CD14-positive monocyte (primary cell): ENCODE measurements around the gene ACSF2. TPM values are rescaled to one million over a fixed set of nuclear protein-coding genes. Genes with fewer than 3 reads are reported as not detected.

ENCODE experiments used
- DNase-seq, 3 donors: peaks; one replicate each; pipeline ENCODE4 v3.0.0-alpha.2; 2011 to 2022
- H2AFZ ChIP-seq: 2 replicates; pipeline ENCODE4 v1.6.0; 2012; ENCODE audit warnings: mild to moderate bottlenecking, low read depth, low read length, inconsistent platforms; ENCODE audit not compliant: insufficient read depth, poor library complexity, severe bottlenecking
- H3K27ac ChIP-seq, 2 donors: 1 replicate in 1 of 2; 2 replicates in 1 of 2; pipeline ENCODE4 v1.5.1; 2012 to 2013; ENCODE audit warnings: low read length in 2 of 2, control low read depth in 1 of 2, inconsistent platforms in 1 of 2, low read depth in 1 of 2, mild to moderate bottlenecking in 1 of 2
- H3K27me3 ChIP-seq, 2 donors: one replicate each; pipeline versions ENCODE4 v1.6.0 to v1.6.1; 2011 to 2013; ENCODE audit warnings: low read length in 2 of 2; ENCODE audit not compliant: control insufficient read depth in 2 of 2, insufficient read depth in 2 of 2
- H3K36me3 ChIP-seq, 2 donors: replicated peaks in 1 of 2; 1 replicate in 1 of 2; 2 replicates in 1 of 2; pipeline versions ENCODE4 v1.5.1 to v1.6.1; 2012 to 2013; ENCODE audit warnings: low read length in 2 of 2, control low read depth in 1 of 2, inconsistent platforms in 1 of 2, mild to moderate bottlenecking in 1 of 2; ENCODE audit not compliant: insufficient read depth in 2 of 2, control insufficient read depth in 1 of 2
- H3K4me1 ChIP-seq, 2 donors: 1 replicate in 1 of 2; 2 replicates in 1 of 2; pipeline versions ENCODE4 v1.5.1 to v1.6.1; 2012 to 2013; ENCODE audit warnings: low read length in 2 of 2, control low read depth in 1 of 2, inconsistent platforms in 1 of 2, mild to moderate bottlenecking in 1 of 2, moderate library complexity in 1 of 2; ENCODE audit not compliant: insufficient read depth in 2 of 2, control insufficient read depth in 1 of 2
- H3K4me2 ChIP-seq: replicated peaks from 2 replicates; pipeline ENCODE3; 2012; ENCODE audit warnings: low read length, moderate library complexity, mild to moderate bottlenecking; ENCODE audit not compliant: poor library complexity, severe bottlenecking; ENCODE audit errors: extremely low read depth
- H3K4me3 ChIP-seq, 3 experiments: fragments of 200-600 bp in 1 of 3; sonication (generic) in 1 of 3; replicated peaks in 1 of 3; 1 replicate in 2 of 3; 2 replicates in 1 of 3; pipeline ENCODE4 v1.5.1; 2011 to 2013; ENCODE audit warnings: low read length in 3 of 3, mild to moderate bottlenecking in 3 of 3, control low read depth in 2 of 3, low read depth in 2 of 3, inconsistent platforms in 1 of 3, moderate library complexity in 1 of 3
- H3K79me2 ChIP-seq: 2 replicates; pipeline ENCODE4 v1.6.0; 2012; ENCODE audit warnings: mild to moderate bottlenecking, control low read depth, inconsistent platforms, low read length, moderate library complexity; ENCODE audit not compliant: insufficient read depth
- H3K9ac ChIP-seq: 2 replicates; pipeline ENCODE4 v1.6.0; 2017; ENCODE audit warnings: low read length, mild to moderate bottlenecking; ENCODE audit not compliant: insufficient read depth, poor library complexity, severe bottlenecking
- H3K9me3 ChIP-seq, 2 donors: replicated peaks in 1 of 2; 1 replicate in 1 of 2; 2 replicates in 1 of 2; pipeline versions ENCODE4 v1.5.1 to v1.6.1; 2012 to 2013; ENCODE audit warnings: low read length in 2 of 2, control low read depth in 1 of 2; ENCODE audit not compliant: control insufficient read depth in 1 of 2, insufficient read depth in 1 of 2
- H4K20me1 ChIP-seq: 2 replicates; pipeline ENCODE4 v1.6.0; 2012; ENCODE audit warnings: mild to moderate bottlenecking, low read length, control low read depth, moderate library complexity; ENCODE audit not compliant: insufficient read depth
- H3K27ac Mint-ChIP-seq, 7 donors: one replicate each; pipeline ENCODE4 v1.8.0; 2020; ENCODE audit warnings: mild to moderate bottlenecking in 7 of 7, mixed read lengths in 7 of 7, moderate library complexity in 6 of 7, inconsistent platforms in 2 of 7
- H3K27me3 Mint-ChIP-seq, 3 donors: one replicate each; pipeline ENCODE4 v1.8.0; 2021 to 2022; ENCODE audit warnings: low read depth in 3 of 3, mild to moderate bottlenecking in 3 of 3, mixed read lengths in 3 of 3, moderate library complexity in 3 of 3, inconsistent platforms in 1 of 3
- H3K36me3 Mint-ChIP-seq, 2 donors: one replicate each; pipeline ENCODE4 v1.8.0; 2020; ENCODE audit warnings: mixed read lengths in 2 of 2, inconsistent platforms in 1 of 2, mild to moderate bottlenecking in 1 of 2
- H3K4me1 Mint-ChIP-seq: one replicate; pipeline ENCODE4 v1.8.0; 2020; ENCODE audit warnings: mild to moderate bottlenecking, mixed read lengths
- H3K4me3 Mint-ChIP-seq, 2 donors: one replicate each; pipeline ENCODE4 v1.8.0; 2020; ENCODE audit warnings: mild to moderate bottlenecking in 2 of 2, mixed read lengths in 2 of 2, moderate library complexity in 1 of 2
- H3K9me3 Mint-ChIP-seq, 7 donors: one replicate each; pipeline ENCODE4 v1.8.0; 2020 to 2022; ENCODE audit warnings: mixed read lengths in 7 of 7, mild to moderate bottlenecking in 6 of 7, moderate library complexity in 6 of 7, inconsistent platforms in 2 of 7
- CTCF ChIP-seq: fragments of 200-600 bp; IDR thresholded peaks from one replicate; pipeline ENCODE4 v1.8.0; 2022; ENCODE audit warnings: antibody characterized with exemption, mild to moderate bottlenecking
- WGBS: methylation state at CpG from one replicate; pipeline ENCODE4 v1.1.5; 2013; ENCODE audit warnings: missing lambda C conversion rate; ENCODE audit not compliant: insufficient coverage; 5-methylcytosine and 5-hydroxymethylcytosine counted together
- intact Hi-C, 2 donors: fragments of 100-400 bp; cut with micrococcal nuclease; formaldehyde crosslinking; loops; one replicate each; pipeline versions ENCODE4 v1.15.0 to v1.15.1; 2023
- polyA plus RNA-seq, 3 donors: library from polyadenylated mRNA; depleted of rRNA in 1 of 3; unstranded in 2 of 3; stranded (reverse) in 1 of 3; fragments of 300-500 nt in 2 of 3; fragments of >200 nt in 1 of 3; fragmentation: Illumina TruSeq in 2 of 3; gene quantifications; 1 replicate in 2 of 3; 2 replicates in 1 of 3; pipeline ENCODE4 v1.2.3, GENCODE V29; 2012 to 2021

The ACSF2 gene
- polyA plus RNA-seq, 3 donors = 2.8 to 24.4 (median 5.5) TPM

GRCh38 chr17:50519141-50519834 lies 93.3 kb downstream of the ACSF2 start:
- no peaks in the 10 kb centered on the region for H3K27me3 ChIP-seq
- H3K9me3 Mint-ChIP-seq = no peaks in the 10 kb centered on the region
- TF ChIP-seq CTCF = no peak
- H3K36me3 Mint-ChIP-seq = no peaks in the 10 kb centered on the region
- no peak overlapping the region for H3K27ac Mint-ChIP-seq
- intact Hi-C loops = no loop called here
- 75% methylated on average over 4 of the region's 8 CpGs for WGBS
- no peak overlapping the region for H3K4me2 ChIP-seq
- no peaks in the 10 kb centered on the region for H3K79me2 ChIP-seq
- H3K27me3 Mint-ChIP-seq = peaks cover 1 to 3% (median 2%) of the 10 kb centered on the region in 3 donors
- H4K20me1 ChIP-seq = no peaks in the 10 kb centered on the region
- H3K9ac ChIP-seq = no peak overlapping the region
- H3K4me1 ChIP-seq = no peaks in the 10 kb centered on the region
- no peak overlapping the region for H2AFZ ChIP-seq
- H3K4me1 Mint-ChIP-seq = peaks cover 6% of the 10 kb centered on the region
- H3K36me3 ChIP-seq = no peaks in the 10 kb centered on the region
- no peak for DNase-seq
- no peak overlapping the region for H3K4me3 Mint-ChIP-seq
- H3K4me3 ChIP-seq = no peak overlapping the region
- H3K27ac ChIP-seq = no peak overlapping the region
- no peaks in the 10 kb centered on the region for H3K9me3 ChIP-seq

- peak overlapping the region in 1 of 7 donors; percentile 46 for H3K27ac Mint-ChIP-seq
- intact Hi-C loops = no loop called here
- no peak overlapping the region for H3K27ac ChIP-seq
Observed at GRCh38 chr17:50520483-50520882, 94.5 kb downstream of the ACSF2 start.

More at GRCh38 chr17:50520483-50520882, 94.5 kb downstream of the ACSF2 start:
- Histone ChIP-seq H3K4me3 (no peak overlapping the region), H3K27me3 (no peaks in the 10 kb centered on the region), H4K20me1 (no peaks in the 10 kb centered on the region), H2AFZ (no peak overlapping the region), H3K4me2 (no peak overlapping the region), H3K9ac (no peak overlapping the region), H3K79me2 (no peaks in the 10 kb centered on the region), H3K4me1 (no peaks in the 10 kb centered on the region), H3K9me3 (no peaks in the 10 kb centered on the region), H3K36me3 (no peaks in the 10 kb centered on the region)
- no peaks in the 10 kb centered on the region for H3K9me3 Mint-ChIP-seq
- H3K4me3 Mint-ChIP-seq = no peak overlapping the region
- H3K27me3 Mint-ChIP-seq = peaks cover 1 to 3% (median 2%) of the 10 kb centered on the region in 3 donors
- no peak for DNase-seq
- no peaks in the 10 kb centered on the region for H3K36me3 Mint-ChIP-seq
- WGBS = 90% methylated on average over 2 of the region's 2 CpGs
- no peak for TF ChIP-seq CTCF
- H3K4me1 Mint-ChIP-seq = no peaks in the 10 kb centered on the region
